Kidney epithelial cell (primary cell): Measurements from ENCODE around the gene SPTBN1. TPM values are rescaled to one million over a fixed set of nuclear protein-coding genes. Genes with fewer than 3 reads are reported as not detected.

Experiments
- DNase-seq: peaks from one replicate; pipeline ENCODE4 v3.0.0-alpha.2; 2010; ENCODE audit warnings: low read depth
- H3K27me3 ChIP-seq: 2 replicates; pipeline ENCODE4 v1.6.0; 2011; ENCODE audit warnings: low read length; ENCODE audit not compliant: control insufficient read depth, insufficient read depth
- H3K36me3 ChIP-seq: 2 replicates; pipeline ENCODE4 v1.5.1; 2011; ENCODE audit warnings: low read length; ENCODE audit not compliant: control insufficient read depth, insufficient read depth
- H3K4me3 ChIP-seq: 2 replicates; pipeline ENCODE4 v1.5.1; 2011; ENCODE audit warnings: low read depth, mild to moderate bottlenecking, control low read depth, low read length
- total RNA-seq: library from RNA; depleted of rRNA; stranded (reverse); fragments of >200 nt; gene quantifications from 2 replicates; pipeline ENCODE4 v1.2.3, GENCODE V29; 2015
- TF ChIP-seq, protein P1 (sequence below): IDR thresholded peaks from 2 replicates; pipeline ENCODE4 v1.5.1; 2011; ENCODE audit warnings: mild to moderate bottlenecking, moderate library complexity, low read length, control low read depth, inconsistent platforms; ENCODE audit not compliant: insufficient read depth, poor library complexity, severe bottlenecking

Gene SPTBN1
- total RNA-seq, 1 donor from 2014 or later = 492 TPM

DNA sequence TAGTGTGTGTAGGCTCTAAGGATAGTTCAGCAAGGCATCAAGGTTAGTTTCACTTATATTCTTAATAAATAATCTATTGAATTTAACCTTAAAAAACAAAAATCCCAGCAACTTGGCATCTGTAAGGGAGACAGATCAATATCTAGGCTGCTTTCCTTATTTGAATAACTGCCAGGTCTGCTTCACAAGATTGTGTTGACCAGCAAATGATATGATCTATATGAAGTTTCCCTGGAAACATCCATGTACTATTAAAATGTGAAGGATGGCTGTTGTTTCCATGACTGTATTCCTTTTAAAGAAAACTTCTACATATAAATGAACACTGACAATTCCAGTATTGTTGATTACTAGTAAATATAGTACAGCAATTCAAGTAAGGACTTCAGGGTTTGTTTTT is 109.4 kb downstream of the SPTBN1 start:
- H3K36me3 ChIP-seq = peaks cover 2% of the 10 kb centered on the region
- H3K4me3 ChIP-seq = no peak overlapping the region
- TF ChIP-seq, protein P1, sequence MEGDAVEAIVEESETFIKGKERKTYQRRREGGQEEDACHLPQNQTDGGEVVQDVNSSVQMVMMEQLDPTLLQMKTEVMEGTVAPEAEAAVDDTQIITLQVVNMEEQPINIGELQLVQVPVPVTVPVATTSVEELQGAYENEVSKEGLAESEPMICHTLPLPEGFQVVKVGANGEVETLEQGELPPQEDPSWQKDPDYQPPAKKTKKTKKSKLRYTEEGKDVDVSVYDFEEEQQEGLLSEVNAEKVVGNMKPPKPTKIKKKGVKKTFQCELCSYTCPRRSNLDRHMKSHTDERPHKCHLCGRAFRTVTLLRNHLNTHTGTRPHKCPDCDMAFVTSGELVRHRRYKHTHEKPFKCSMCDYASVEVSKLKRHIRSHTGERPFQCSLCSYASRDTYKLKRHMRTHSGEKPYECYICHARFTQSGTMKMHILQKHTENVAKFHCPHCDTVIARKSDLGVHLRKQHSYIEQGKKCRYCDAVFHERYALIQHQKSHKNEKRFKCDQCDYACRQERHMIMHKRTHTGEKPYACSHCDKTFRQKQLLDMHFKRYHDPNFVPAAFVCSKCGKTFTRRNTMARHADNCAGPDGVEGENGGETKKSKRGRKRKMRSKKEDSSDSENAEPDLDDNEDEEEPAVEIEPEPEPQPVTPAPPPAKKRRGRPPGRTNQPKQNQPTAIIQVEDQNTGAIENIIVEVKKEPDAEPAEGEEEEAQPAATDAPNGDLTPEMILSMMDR = no peak
- DNase-seq = no peak
- no peaks in the 10 kb centered on the region for H3K27me3 ChIP-seq

DNA sequence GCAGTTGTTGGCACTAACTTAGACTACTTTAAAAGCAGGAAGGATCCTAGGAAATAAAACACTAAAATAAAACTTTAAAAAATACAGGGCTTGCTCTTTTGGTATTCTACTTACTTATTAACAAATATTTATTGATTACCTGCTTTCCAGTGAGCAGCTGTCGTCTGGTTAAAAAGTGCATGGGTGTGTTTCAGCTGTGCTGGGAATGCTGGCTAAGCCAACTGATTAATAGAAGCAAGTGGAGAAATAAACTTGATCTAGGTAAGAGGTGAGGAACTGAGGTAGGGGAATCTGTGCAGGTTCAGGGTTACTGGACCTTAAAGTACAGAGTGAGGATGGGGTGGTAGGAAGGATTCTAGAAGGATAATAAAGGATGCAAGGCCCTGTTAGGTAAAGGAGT is 110.8 kb downstream of the SPTBN1 start:
- no peaks in the 10 kb centered on the region for H3K27me3 ChIP-seq
- TF ChIP-seq, protein P1 = no peak
- H3K36me3 ChIP-seq = peaks cover 2% of the 10 kb centered on the region
- no peak for DNase-seq
- no peak overlapping the region for H3K4me3 ChIP-seq

DNA sequence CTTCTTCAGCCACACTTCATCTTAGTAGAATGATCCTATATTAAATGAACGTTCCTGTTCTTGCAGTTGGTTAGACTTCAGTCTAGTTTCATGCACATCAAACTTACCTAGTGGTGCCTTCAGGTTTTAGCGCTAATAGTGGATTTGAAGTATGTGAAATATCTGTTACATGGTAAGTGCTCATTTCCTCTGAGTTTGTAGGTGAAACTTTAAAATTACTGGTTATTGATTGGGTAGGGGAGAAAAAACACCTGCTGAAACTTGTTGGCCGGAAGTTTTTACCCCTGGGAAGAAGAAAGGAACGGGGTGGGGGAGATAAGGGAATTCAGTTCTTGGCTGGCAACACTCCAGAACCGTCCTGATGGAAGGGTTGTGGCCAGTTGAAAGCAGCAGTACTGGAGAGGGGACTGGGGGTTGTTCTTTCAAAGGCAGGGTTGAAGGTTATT is 112.8 kb downstream of the SPTBN1 start:
- no peak for DNase-seq
- Histone ChIP-seq H3K4me3 (no peak overlapping the region), H3K36me3 (peaks cover 2% of the 10 kb centered on the region), H3K27me3 (no peaks in the 10 kb centered on the region)
- TF ChIP-seq, protein P1 = no peak

DNA sequence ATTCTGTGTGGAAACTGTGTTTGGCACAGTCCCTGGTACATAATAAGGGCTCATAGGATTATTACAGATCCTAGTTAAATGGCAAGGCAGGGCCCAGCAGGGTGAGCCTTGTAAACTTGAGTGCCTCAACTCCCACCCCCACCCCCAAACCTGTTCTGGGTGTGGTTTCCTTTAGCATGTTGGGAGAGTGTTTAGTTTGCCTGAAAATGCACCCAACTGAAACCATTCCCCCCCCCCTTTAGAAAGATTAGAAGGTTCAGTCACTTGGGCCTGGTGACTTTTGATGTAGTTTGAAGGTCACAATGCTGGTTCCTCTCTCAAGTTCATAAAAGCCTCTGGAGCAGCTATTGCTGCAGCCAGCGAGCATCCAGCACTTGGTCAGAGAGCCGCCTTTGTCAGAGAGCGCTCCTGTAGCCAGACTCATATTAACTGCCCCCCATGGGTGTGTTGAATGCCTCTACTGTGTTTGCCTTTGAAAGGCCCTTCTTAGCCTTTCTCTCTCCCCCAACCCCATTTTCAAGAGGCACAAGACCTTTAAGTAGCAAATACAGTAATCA is 113.7 kb downstream of the SPTBN1 start:
- no peak for DNase-seq
- Histone ChIP-seq H3K4me3 (no peak overlapping the region), H3K27me3 (no peaks in the 10 kb centered on the region), H3K36me3 (no peaks in the 10 kb centered on the region)
- TF ChIP-seq, protein P1 = no peak

DNA sequence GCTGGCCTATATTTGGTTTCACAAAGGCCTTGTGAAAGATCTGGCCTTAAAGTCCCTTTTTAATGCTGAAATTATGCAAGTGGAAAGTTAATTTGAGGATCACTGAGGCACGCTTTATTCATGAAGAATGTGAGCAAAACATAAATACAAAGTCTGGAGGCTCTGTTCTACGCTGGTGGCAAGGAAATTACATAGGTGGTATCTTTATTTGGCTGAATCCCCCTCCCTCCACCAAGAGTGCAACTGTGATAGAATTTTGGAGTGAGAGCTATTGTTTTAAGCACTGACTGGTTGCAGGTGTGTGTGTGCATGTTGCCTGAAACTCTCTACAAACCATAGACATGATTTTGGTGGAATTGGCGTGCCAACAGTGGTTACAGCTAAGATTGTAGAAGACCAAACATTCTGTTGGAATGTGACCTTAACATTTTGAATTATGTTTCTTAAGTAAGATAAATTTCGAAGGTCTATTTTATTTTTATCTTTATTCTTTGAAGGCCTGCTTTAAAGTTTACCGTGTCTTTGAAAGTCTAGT is 114.3 kb downstream of the SPTBN1 start:
- TF ChIP-seq, protein P1 = no peak
- H3K4me3 ChIP-seq = no peak overlapping the region
- no peaks in the 10 kb centered on the region for H3K27me3 ChIP-seq
- no peak for DNase-seq
- H3K36me3 ChIP-seq = no peaks in the 10 kb centered on the region
